GM12801 (cell line): ENCODE measurements around the gene LCE3E.

Experiments used
- CTCF ChIP-seq: IDR thresholded peaks from one replicate; pipeline ENCODE4 v1.5.1; 2011; ENCODE audit warnings: control low read depth; ENCODE audit not compliant: insufficient read length; ENCODE audit errors: extremely low read depth

Gene LCE3E

GRCh38 chr1:152533327-152533938 is 33.1 kb downstream of the LCE3E start:
- TF ChIP-seq CTCF, result no peak

GRCh38 chr1:152525080-152525641 is 41.4 kb downstream of the LCE3E start:
- TF ChIP-seq CTCF, result no peak

- TF ChIP-seq CTCF, result no peak
Observed at GRCh38 chr1:152520561-152521090, 46.0 kb downstream of the LCE3E start.

GRCh38 chr1:152519851-152520250 is 46.7 kb downstream of the LCE3E start:
- TF ChIP-seq CTCF, result no peak

DNA sequence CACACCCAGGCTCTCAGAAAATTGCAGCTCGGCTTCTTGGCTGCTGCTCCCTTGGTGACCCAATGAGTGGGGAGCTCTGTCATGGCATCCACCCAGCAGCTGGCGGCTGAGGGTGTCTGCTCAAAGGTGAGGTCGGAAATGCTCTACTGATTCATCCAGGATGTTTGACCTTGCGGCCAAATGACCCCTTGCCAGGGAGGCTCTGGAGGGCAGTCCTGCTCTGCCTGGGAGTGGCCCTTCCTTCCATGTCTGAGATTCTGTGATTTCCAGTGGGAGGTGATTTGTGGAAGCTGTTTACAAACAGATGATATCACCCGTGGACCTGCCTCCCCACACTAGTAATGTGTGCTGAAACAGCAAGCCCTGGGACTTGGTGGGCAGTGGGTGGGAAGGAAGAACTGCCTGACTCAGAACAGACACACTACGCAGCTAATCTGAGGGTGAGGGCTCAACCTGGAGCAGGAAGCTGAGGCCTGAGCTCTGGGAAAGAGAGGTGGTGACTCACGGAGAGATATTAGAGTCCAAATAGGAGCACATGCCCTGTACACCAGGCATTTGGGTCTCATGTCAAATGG is 49.3 kb downstream of the LCE3E start:
- no peak for TF ChIP-seq CTCF

- TF ChIP-seq CTCF, result no peak
Observed at GRCh38 chr1:152516082-152516481, 50.5 kb downstream of the LCE3E start.
